ENCODE measurements around the gene CFAP97D2.

DNA sequence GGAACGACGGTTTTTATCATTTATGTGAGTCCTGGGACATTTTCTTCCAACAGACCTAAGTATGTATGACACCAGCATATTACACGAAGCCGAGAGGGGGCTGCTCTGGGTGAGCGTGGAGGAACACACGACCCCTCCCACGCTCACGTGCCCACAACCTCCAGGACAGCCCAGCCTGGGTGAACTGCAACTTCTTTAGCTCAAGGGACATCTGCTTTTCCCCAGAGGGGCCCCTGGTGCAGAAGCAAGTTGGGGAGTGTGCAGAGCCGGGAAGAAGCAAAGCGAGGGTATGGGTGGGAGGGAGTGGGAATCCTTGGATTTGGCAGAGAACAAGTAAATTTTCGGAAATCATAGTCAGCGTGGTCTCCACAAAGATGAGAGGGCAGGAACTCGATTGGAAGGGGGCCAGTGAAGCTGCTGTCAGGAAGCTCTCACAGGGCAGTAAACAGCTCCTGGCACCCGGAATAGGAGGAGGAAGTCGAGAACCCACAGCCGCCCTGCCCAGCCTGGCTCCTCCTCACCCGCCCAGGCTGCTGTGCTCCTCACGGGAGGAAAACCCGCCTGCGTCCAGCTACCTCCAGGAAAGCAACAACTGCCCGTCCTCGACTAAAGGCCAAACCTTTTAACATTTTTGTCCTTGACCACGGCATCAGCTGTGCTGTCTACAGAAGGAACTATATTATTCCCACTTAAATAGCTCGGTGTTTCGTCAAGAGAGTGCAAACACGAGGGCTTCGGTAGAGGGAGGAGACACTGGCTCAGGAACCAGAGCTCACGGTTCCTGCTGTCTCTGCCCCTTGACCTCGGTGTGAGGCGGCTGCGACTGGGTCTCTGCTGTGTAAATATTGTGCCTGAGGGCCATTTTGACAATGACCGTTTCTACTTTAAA lies 17.2 kb upstream of the CFAP97D2 start:
- TF ChIP-seq CTCF (IDR thresholded peaks at IDR 0.05 in 8 of 11, conservative IDR thresholded peaks at IDR 0.05 in 3 of 11) (no peak), POLR2AphosphoS5 (IDR thresholded peaks at IDR 0.05) (peak; percentile 67 to 75 (median 68))
